ENCODE measurements around the gene PRSS38. TPM values are rescaled to one million over a fixed set of nuclear protein-coding genes. Genes with fewer than 3 reads are reported as not detected.

PRSS38 gene
- total and polyA plus RNA-seq, 4 donors: not detected

- ATAC-seq (ENCODE audit: insufficient read depth, low FRiP score) (no peak), DNase-seq (no peak)
- no peak overlapping the region for H3K4me3 ChIP-seq
- H3K27ac ChIP-seq (ENCODE audit: low read depth in 1 of 2, low read length in 1 of 2): no peak overlapping the region
- no peak for TF ChIP-seq CTCF (IDR thresholded peaks at IDR 0.05; ENCODE audit: control extremely low read depth, extremely low read depth)
- H3K4me1 ChIP-seq (ENCODE audit: control insufficient read depth in 5 of 5, insufficient read depth in 5 of 5, low read length in 5 of 5): no peaks in the 10 kb centered on the region
- no peak overlapping the region for H3K9ac ChIP-seq (ENCODE audit: insufficient read depth in 1 of 2, low read length in 2 of 2)
- H3K9me3 ChIP-seq (ENCODE audit: control insufficient read depth in 4 of 4, insufficient read depth in 3 of 4, low read length in 3 of 4): peaks cover 0 to 10% (median 4%) of the 10 kb centered on the region in 4 donors
- no peaks in the 10 kb centered on the region for H3K36me3 ChIP-seq (ENCODE audit: control insufficient read depth in 4 of 4, insufficient read depth in 4 of 4, low read length in 4 of 4)
- peaks cover 0 to 2% (median 0%) of the 10 kb centered on the region in 3 donors for H3K27me3 ChIP-seq (ENCODE audit: control insufficient read depth in 3 of 3, insufficient read depth in 3 of 3, low read length in 2 of 3)
- WGBS, 2 donors: 71 to 89% methylated on average over 3 of the region's 3 CpGs
Observed at GRCh38 chr1:227828786-227829185, 13.3 kb downstream of the PRSS38 start.

GRCh38 chr1:227838181-227838580, 22.7 kb downstream of the PRSS38 start:
- Histone ChIP-seq H3K36me3 (ENCODE audit: control insufficient read depth in 4 of 4, insufficient read depth in 4 of 4, low read length in 4 of 4) (no peaks in the 10 kb centered on the region), H3K4me3 (no peak overlapping the region), H3K27ac (ENCODE audit: low read depth in 1 of 2, low read length in 1 of 2) (no peak overlapping the region), H3K9ac (ENCODE audit: insufficient read depth in 1 of 2, low read length in 2 of 2) (no peak overlapping the region), H3K9me3 (ENCODE audit: control insufficient read depth in 4 of 4, insufficient read depth in 3 of 4, low read length in 3 of 4) (peaks cover 0 to 2% (median 0%) of the 10 kb centered on the region in 4 donors), H3K4me1 (ENCODE audit: control insufficient read depth in 5 of 5, insufficient read depth in 5 of 5, low read length in 5 of 5) (no peaks in the 10 kb centered on the region), H3K27me3 (ENCODE audit: control insufficient read depth in 3 of 3, insufficient read depth in 3 of 3, low read length in 2 of 3) (no peaks in the 10 kb centered on the region)
- TF ChIP-seq CTCF (IDR thresholded peaks at IDR 0.05; ENCODE audit: control extremely low read depth, extremely low read depth): no peak
- 88 to 93% methylated on average over 7 of the region's 7 CpGs for WGBS, 2 donors
- DNase-seq (no peak), ATAC-seq (ENCODE audit: insufficient read depth, low FRiP score) (no peak)

GRCh38 chr1:227841096-227841495, 25.6 kb downstream of the PRSS38 start:
- TF ChIP-seq CTCF (IDR thresholded peaks at IDR 0.05; ENCODE audit: control extremely low read depth, extremely low read depth): no peak
- H3K9me3 ChIP-seq (ENCODE audit: control insufficient read depth in 4 of 4, insufficient read depth in 3 of 4, low read length in 3 of 4): peaks cover 0 to 6% (median 0%) of the 10 kb centered on the region in 4 donors
- no peak overlapping the region for H3K27ac ChIP-seq (ENCODE audit: low read depth in 1 of 2, low read length in 1 of 2)

More at GRCh38 chr1:227841096-227841495, 25.6 kb downstream of the PRSS38 start:
- H3K4me1 ChIP-seq (ENCODE audit: control insufficient read depth in 5 of 5, insufficient read depth in 5 of 5, low read length in 5 of 5): no peaks in the 10 kb centered on the region
- ATAC-seq (ENCODE audit: insufficient read depth, low FRiP score) (no peak), DNase-seq (no peak)
- WGBS, 2 donors: 76 to 84% methylated on average over 9 of the region's 9 CpGs
- no peaks in the 10 kb centered on the region for H3K27me3 ChIP-seq (ENCODE audit: control insufficient read depth in 3 of 3, insufficient read depth in 3 of 3, low read length in 2 of 3)
- H3K36me3 ChIP-seq (ENCODE audit: control insufficient read depth in 4 of 4, insufficient read depth in 4 of 4, low read length in 4 of 4): no peaks in the 10 kb centered on the region
- no peak overlapping the region for H3K4me3 ChIP-seq
- no peak overlapping the region for H3K9ac ChIP-seq (ENCODE audit: insufficient read depth in 1 of 2, low read length in 2 of 2)

All from lung (tissue), 12 donors.